Pancreas (tissue), 10 donors: ENCODE data around the gene MEAF6. TPM values are rescaled to one million over a fixed set of nuclear protein-coding genes. Genes with fewer than 3 reads are reported as not detected.
A peak's percentile ranks its signal among the peaks of the same experiment; 100 is the strongest.
"Not testable (repeated sequence)": the region's sequence is repeated elsewhere in the genome, so short reads cannot be mapped to it uniquely, and the experiment has no call there.

Source experiments
- ATAC-seq, 4 donors: fragments of 200-7000 bp; cut with Tn5 transposase; one replicate each; pipeline versions ENCODE4 v1.8.0 to v1.9.1; 2020; ENCODE audit warnings: mild to moderate bottlenecking in 4 of 4, moderate library complexity in 4 of 4
- DNase-seq, 6 donors: peaks; one replicate each; pipeline ENCODE4 v3.0.0-alpha.2; 2020
- FAIRE-seq: peaks from 2 replicates; lab custom pipeline; 2012; peaks lifted over from hg19 to GRCh38; lab: Jason Lieb, UNC
- H3K27ac ChIP-seq, 4 donors: fragments of 200-600 bp; sonication (generic); 1 replicate in 3 of 4; 2 replicates in 1 of 4; pipeline versions ENCODE4 v1.5.0 to v1.8.0; 2020
- H3K27me3 ChIP-seq, 4 donors: fragments of 200-600 bp; one replicate each; pipeline ENCODE4 v1.8.0; 2021
- H3K36me3 ChIP-seq, 3 donors: fragments of 200-600 bp; sonication (generic) in 1 of 3; one replicate each; pipeline versions ENCODE4 v1.5.0 to v1.8.0; 2020 to 2021
- H3K4me1 ChIP-seq, 3 donors: fragments of 200-600 bp; one replicate each; pipeline ENCODE4 v1.8.0; 2021
- H3K4me3 ChIP-seq, 4 donors: fragments of 200-600 bp; sonication (generic) in 2 of 4; one replicate each; pipeline versions ENCODE4 v1.5.0 to v1.8.0; 2020 to 2021
- H3K9me3 ChIP-seq, 4 donors: fragments of 200-600 bp; one replicate each; pipeline ENCODE4 v1.8.0; 2021
- CTCF ChIP-seq, 4 donors: fragments of 200-600 bp; sonication (generic) in 3 of 4; IDR thresholded peaks; one replicate each; pipeline versions ENCODE4 v1.5.0 to v1.8.0; 2021; ENCODE audit warnings: antibody characterized with exemption in 4 of 4
- WGBS, 2 donors: extraction: QIAGEN DNeasy Blood & Tissue Kit; methylation state at CpG; one replicate each; pipeline ENCODE4 v1.1.7; 2013; 5-methylcytosine and 5-hydroxymethylcytosine counted together
- intact Hi-C, 3 donors: fragments of 100-400 bp; cut with DNase I; formaldehyde crosslinking; loops; one replicate each; pipeline versions ENCODE4 v1.11.1 to v1.14.2; 2022
- polyA plus RNA-seq, 2 donors: library from polyadenylated mRNA; stranded (reverse); fragments of 200-250 nt; gene quantifications; one replicate each; pipeline ENCODE4 v1.2.3, GENCODE V29; 2013
- total RNA-seq, 6 donors: library from RNA; stranded (reverse); fragmentation: NEBNext Ultra II Directional in 4 of 6; extraction: Animal tissue kit (Norgen Biotek cat#: 25700) in 4 of 6; gene quantifications; one replicate each; pipeline versions ENCODE4 v1.2.1 to v1.2.4, GENCODE V29; 2021 to 2023
- donor health status: healthy with polysubstance abuse.
- donor health status: DM: no; HTN: no; CAD: no; lungs with moderate emphysema.
- donor health status: DM: no; HTN: no; CAD: no.
- donor health status: control.
- donor health status: control.
- donor health status: Bipolar disorder and iron deficiency.
- donor health status: DM: yes; HTN: yes; CAD: no.
- donor health status: DM: no; HTN: no; CAD: no.
- donor health status: DM: no; HTN: no; CAD: no.
- donor health status: DM: yes; HTN: yes; CAD: no.

Gene MEAF6
- total and polyA plus RNA-seq, 8 donors, result 26.1 to 59.8 (median 28.3) TPM

DNA sequence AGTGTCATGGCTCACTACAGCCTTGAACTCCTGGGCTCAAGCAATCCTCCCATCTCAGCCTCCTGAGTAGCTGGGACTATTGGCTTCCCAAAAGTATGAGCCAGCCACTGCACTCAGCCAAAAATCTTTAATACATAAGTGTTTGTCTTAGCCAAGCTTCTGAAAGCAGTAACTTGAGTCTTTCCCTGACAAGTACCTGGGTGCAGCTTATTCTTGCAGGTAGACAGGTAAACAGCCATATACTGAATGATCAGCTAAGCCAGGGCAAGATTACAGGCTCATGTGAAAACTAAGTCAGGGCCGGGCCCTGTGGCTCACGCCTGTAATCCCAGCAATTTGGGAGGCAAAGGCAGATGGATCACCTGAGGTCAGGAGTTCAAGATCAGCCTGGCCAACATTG, 7.8 kb downstream of the MEAF6 start:
- Histone ChIP-seq H3K4me3 (no peak overlapping the region), H3K9me3 (no peaks in the 10 kb centered on the region), H3K27ac (no peak overlapping the region), H3K27me3 (no peaks in the 10 kb centered on the region), H3K36me3 (peaks cover 3 to 16% (median 4%) of the 10 kb centered on the region in 3 donors), H3K4me1 (no peaks in the 10 kb centered on the region)
- no peak for FAIRE-seq
- no peak for ATAC-seq
- intact Hi-C loops, result no loop called here
- DNase-seq, result no peak
- 93 to 97% methylated on average over 2 of the region's 2 CpGs for WGBS, 2 donors
- no peak for TF ChIP-seq CTCF (IDR thresholded peaks at IDR 0.05)

DNA sequence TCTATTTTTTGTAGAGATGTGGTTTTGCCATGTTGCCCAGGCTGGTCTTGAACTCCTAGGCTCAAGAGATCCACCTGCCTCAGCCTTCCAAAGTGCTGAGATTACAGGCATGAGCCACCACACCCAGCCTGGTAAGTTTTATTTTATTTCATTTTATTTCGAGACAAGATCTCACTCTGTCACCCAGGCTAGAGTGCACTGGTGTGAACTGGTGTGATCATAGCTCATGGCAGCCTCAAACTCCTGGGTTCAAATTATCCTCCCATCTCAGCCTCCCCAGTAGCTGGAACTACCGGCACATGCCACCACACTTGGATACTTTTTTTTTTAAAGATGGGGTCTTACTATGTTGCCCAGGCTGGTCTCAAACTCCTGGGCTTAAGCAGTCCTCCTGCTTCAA, 11.8 kb downstream of the MEAF6 start:
- H3K4me1 ChIP-seq, result peaks cover 11 to 19% (median 18%) of the 10 kb centered on the region in 3 donors
- H3K4me3 ChIP-seq, FAIRE-seq, H3K27me3 ChIP-seq, H3K9me3 ChIP-seq, ATAC-seq, intact Hi-C loops, DNase-seq, H3K27ac ChIP-seq: not testable (repeated sequence)
- WGBS, 2 donors, result 92 to 93% methylated on average over 2 of the region's 2 CpGs
- H3K36me3 ChIP-seq, result peaks cover 0 to 24% (median 8%) of the 10 kb centered on the region in 3 donors

DNA sequence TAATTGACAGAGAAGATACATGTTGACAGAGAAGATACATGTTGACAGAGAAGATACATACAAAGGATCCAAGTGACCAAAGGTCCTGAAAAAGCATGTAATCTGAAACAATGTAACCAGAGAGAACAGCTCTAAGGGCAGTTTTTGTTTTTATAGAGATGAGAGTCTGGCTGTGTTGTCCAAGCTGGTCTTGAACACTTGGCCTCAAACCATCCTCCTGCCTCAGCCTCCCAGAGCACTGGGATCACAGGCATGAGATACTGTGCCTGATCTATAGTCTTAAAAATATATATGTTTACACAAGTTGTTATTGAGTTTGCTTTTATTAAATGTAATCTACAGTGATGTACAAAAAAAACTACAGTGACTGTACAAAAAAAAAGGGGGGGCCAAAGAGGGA, 12.5 kb downstream of the MEAF6 start:
- Histone ChIP-seq H3K27ac (no peak overlapping the region), H3K4me1 (peaks cover 11 to 21% (median 20%) of the 10 kb centered on the region in 3 donors), H3K9me3 (no peaks in the 10 kb centered on the region), H3K27me3 (no peaks in the 10 kb centered on the region), H3K36me3 (peaks cover 0 to 24% (median 8%) of the 10 kb centered on the region in 3 donors), H3K4me3 (no peak overlapping the region)
- intact Hi-C loops, result no loop called here
- DNase-seq (no peak), ATAC-seq (no peak), FAIRE-seq (no peak)
- no peak for TF ChIP-seq CTCF (IDR thresholded peaks at IDR 0.05)

DNA sequence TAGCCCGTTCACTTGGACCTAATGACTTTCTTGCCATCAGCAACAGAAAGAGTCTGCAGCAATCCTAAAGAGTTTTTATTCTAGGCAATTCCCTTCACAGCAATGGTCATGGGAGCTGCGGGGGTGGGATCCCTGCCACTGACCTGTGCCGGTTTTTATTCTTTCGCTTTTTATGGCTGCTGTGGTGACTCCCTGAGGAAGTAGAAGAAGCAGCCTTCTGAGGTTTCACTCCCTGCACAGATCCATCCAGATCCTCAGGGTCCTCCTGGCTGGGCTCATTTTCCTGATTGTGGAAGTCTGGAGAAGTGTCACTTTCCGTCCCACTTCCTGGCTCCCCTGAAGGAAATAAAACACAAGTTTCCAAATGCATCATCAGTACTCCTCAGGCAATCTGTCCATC, 12.9 kb downstream of the MEAF6 start:
- Histone ChIP-seq H3K36me3 (peaks cover 0 to 24% (median 8%) of the 10 kb centered on the region in 3 donors), H3K4me3 (no peak overlapping the region), H3K4me1 (peaks cover 11 to 21% (median 20%) of the 10 kb centered on the region in 3 donors), H3K9me3 (no peaks in the 10 kb centered on the region), H3K27me3 (no peaks in the 10 kb centered on the region), H3K27ac (no peak overlapping the region)
- FAIRE-seq (no peak), ATAC-seq (no peak), DNase-seq (no peak)
- intact Hi-C loops, result no loop called here
- 90 to 91% methylated on average over 5 of the region's 5 CpGs for WGBS, 2 donors
- no peak for TF ChIP-seq CTCF (IDR thresholded peaks at IDR 0.05)

GRCh38 chr1:37498872-37499617, 15.5 kb downstream of the MEAF6 start:
- intact Hi-C loops, result no loop called here
- peak in 4 of 6 donors; percentile 36 to 56 (median 42) for DNase-seq
- no peaks in the 10 kb centered on the region for H3K27me3 ChIP-seq
- no peak for FAIRE-seq
- peak overlapping the region in 3 of 4 donors; percentile 18 to 47 (median 44) for H3K27ac ChIP-seq
- no peaks in the 10 kb centered on the region for H3K9me3 ChIP-seq
- H3K4me3 ChIP-seq, result no peak overlapping the region
- ATAC-seq, result peak; percentile 63 to 87 (median 80)
- peaks cover 11 to 26% (median 24%) of the 10 kb centered on the region in 3 donors for H3K4me1 ChIP-seq
- TF ChIP-seq CTCF (IDR thresholded peaks at IDR 0.05), result no peak
- WGBS, 2 donors, result 52 to 56% methylated on average over 4 of the region's 4 CpGs
- H3K36me3 ChIP-seq, result peaks cover 0 to 17% (median 10%) of the 10 kb centered on the region in 3 donors
